Psoas muscle (tissue), 8 donors: ENCODE data around the gene DOCK1. TPM values are rescaled to one million over a fixed set of nuclear protein-coding genes. Genes with fewer than 3 reads are reported as not detected.

Experiments
- ATAC-seq, 4 donors: fragments of 200-7000 bp; cut with Tn5 transposase; one replicate each; pipeline ENCODE4 v1.9.1; 2020; ENCODE audit warnings: moderate library complexity in 3 of 4, mild to moderate bottlenecking in 2 of 4
- DNase-seq, 2 donors: peaks; one replicate each; pipeline ENCODE4 v3.0.0-alpha.2; 2020
- H3K27ac ChIP-seq: fragments of 200-600 bp; one replicate; pipeline ENCODE4 v1.8.0; 2022
- H3K27me3 ChIP-seq, 3 donors: fragments of 200-600 bp in 1 of 3; one replicate each; pipeline versions ENCODE4 v1.6.1 to v1.8.0; 2013 to 2022; ENCODE audit warnings: low read length in 2 of 3, mild to moderate bottlenecking in 2 of 3, moderate library complexity in 1 of 3; ENCODE audit not compliant: insufficient read depth in 3 of 3
- H3K36me3 ChIP-seq, 2 donors: fragments of 200-600 bp in 1 of 2; one replicate each; pipeline versions ENCODE4 v1.6.1 to v1.8.0; 2013 to 2022; ENCODE audit warnings: low read depth in 1 of 2, mild to moderate bottlenecking in 1 of 2, moderate library complexity in 1 of 2; ENCODE audit not compliant: insufficient read depth in 1 of 2
- H3K4me1 ChIP-seq: fragments of 200-600 bp; one replicate; pipeline ENCODE4 v1.8.0; 2022
- H3K4me3 ChIP-seq: fragments of 200-600 bp; one replicate; pipeline ENCODE4 v1.8.0; 2022; ENCODE audit warnings: mild to moderate bottlenecking
- H3K9me3 ChIP-seq: fragments of 200-600 bp; one replicate; pipeline ENCODE4 v1.8.0; 2022
- WGBS, 3 donors: extraction: QIAGEN DNeasy Blood & Tissue Kit; methylation state at CpG; one replicate each; pipeline versions ENCODE4 v1.1.6 to v1.1.7; 2013; 5-methylcytosine and 5-hydroxymethylcytosine counted together
- intact Hi-C, 2 donors: fragments of 100-400 bp; cut with DNase I; formaldehyde crosslinking; loops; one replicate each; pipeline versions ENCODE4 v1.11.0 to v1.14.2; 2022
- polyA plus RNA-seq, 3 donors: library from polyadenylated mRNA; stranded (reverse); fragments of 200-250 nt; gene quantifications; one replicate each; pipeline ENCODE4 v1.2.3, GENCODE V29; 2013
- total RNA-seq, 4 donors: library from RNA; stranded (reverse); fragmentation: NEBNext Ultra II Directional in 2 of 4; extraction: Animal tissue kit (Norgen Biotek cat#: 25700) in 2 of 4; gene quantifications; one replicate each; pipeline versions ENCODE4 v1.2.1 to v1.2.4, GENCODE V29; 2021 to 2023
- TF ChIP-seq, protein P1 (sequence below): fragments of 200-600 bp; IDR thresholded peaks from one replicate; pipeline ENCODE4 v1.8.0; 2022; ENCODE audit warnings: antibody characterized with exemption
- donor health status: healthy with polysubstance abuse.
- donor health status: DM: no; HTN: no; CAD: no; lungs with moderate emphysema.
- donor health status: Bipolar disorder and iron deficiency.
- donor health status: healthy.
- donor health status: DM: yes; HTN: yes; CAD: no.
- donor health status: DM: no; HTN: no; CAD: no.
- donor health status: DM: no; HTN: no; CAD: no.
- donor health status: DM: yes; HTN: yes; CAD: no.

Gene DOCK1
- total and polyA plus RNA-seq, 7 donors = 2.1 to 11.3 (median 5.4) TPM

GRCh38 chr10:127351542-127351941 is 446.3 kb downstream of the DOCK1 start:
- Histone ChIP-seq H3K4me3 (no peak overlapping the region), H3K27me3 (no peaks in the 10 kb centered on the region), H3K9me3 (no peaks in the 10 kb centered on the region), H3K4me1 (no peaks in the 10 kb centered on the region), H3K27ac (no peak overlapping the region), H3K36me3 (no peaks in the 10 kb centered on the region)
- TF ChIP-seq, protein P1, sequence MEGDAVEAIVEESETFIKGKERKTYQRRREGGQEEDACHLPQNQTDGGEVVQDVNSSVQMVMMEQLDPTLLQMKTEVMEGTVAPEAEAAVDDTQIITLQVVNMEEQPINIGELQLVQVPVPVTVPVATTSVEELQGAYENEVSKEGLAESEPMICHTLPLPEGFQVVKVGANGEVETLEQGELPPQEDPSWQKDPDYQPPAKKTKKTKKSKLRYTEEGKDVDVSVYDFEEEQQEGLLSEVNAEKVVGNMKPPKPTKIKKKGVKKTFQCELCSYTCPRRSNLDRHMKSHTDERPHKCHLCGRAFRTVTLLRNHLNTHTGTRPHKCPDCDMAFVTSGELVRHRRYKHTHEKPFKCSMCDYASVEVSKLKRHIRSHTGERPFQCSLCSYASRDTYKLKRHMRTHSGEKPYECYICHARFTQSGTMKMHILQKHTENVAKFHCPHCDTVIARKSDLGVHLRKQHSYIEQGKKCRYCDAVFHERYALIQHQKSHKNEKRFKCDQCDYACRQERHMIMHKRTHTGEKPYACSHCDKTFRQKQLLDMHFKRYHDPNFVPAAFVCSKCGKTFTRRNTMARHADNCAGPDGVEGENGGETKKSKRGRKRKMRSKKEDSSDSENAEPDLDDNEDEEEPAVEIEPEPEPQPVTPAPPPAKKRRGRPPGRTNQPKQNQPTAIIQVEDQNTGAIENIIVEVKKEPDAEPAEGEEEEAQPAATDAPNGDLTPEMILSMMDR = no peak
- no peak for ATAC-seq
- intact Hi-C loops = no loop called here
- DNase-seq = no peak
- WGBS, 3 donors = 80 to 86% (median 83%) methylated on average over 4 of the region's 4 CpGs

DNA sequence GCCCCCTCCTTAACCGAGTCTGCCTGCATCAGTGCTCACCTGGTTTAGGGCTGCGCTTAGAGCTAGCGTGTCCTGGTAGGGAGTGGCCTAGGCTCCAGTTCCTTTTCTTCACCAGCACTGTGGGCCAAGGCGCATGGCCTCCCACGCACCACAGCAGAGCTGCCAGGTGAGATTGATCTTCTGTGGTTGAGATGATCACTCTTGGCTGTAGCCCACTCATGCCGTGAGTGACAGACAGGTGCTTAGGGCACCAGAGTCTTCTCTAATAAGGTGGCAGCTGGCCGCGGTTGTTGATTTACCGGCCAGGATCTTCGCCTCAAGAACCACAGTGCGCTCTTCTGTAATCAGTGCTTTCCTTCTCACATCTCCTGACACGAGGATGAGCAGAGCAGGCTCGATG is 448.3 kb downstream of the DOCK1 start:
- DNase-seq = no peak

GRCh38 chr10:127354255-127354654 is 449.0 kb downstream of the DOCK1 start:
- Histone ChIP-seq H3K27me3 (no peaks in the 10 kb centered on the region), H3K9me3 (no peaks in the 10 kb centered on the region), H3K27ac (no peak overlapping the region), H3K4me1 (no peaks in the 10 kb centered on the region), H3K4me3 (no peak overlapping the region), H3K36me3 (no peaks in the 10 kb centered on the region)
- intact Hi-C loops = no loop called here
- DNase-seq (no peak), ATAC-seq (no peak)
- TF ChIP-seq, protein P1 = no peak
- WGBS, 3 donors = 75 to 85% (median 80%) methylated on average over 7 of the region's 7 CpGs

More for the DNA sequence above, 448.3 kb downstream of the DOCK1 start:
- Histone ChIP-seq H3K4me1 (no peaks in the 10 kb centered on the region), H3K27me3 (no peaks in the 10 kb centered on the region), H3K27ac (no peak overlapping the region), H3K9me3 (no peaks in the 10 kb centered on the region), H3K36me3 (no peaks in the 10 kb centered on the region), H3K4me3 (no peak overlapping the region)
- WGBS, 3 donors = 89 to 92% (median 91%) methylated on average over 13 of the region's 13 CpGs
- TF ChIP-seq, protein P1 = no peak
- no peak for ATAC-seq
- intact Hi-C loops = no loop called here

DNA sequence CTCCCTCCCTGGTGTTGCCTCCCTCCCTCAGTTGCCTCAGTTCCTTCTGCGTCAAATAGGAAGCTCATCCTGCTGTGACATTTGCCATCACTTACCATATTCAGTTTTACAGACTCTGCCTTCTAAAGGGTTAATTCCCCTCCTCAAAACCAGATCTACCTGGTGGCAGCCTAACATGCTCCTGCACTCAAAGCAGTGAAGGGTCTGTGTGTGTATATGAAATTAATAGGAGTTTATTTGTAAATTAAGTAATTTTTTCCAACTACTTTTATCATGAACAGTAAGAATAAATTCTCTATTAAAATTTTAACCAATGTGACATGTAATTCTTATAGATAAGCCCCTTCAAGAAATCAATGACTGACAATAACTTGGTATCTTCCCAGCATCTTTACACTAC is 449.8 kb downstream of the DOCK1 start:
- 94 to 100% (median 100%) methylated on average over 1 of the region's 1 CpG for WGBS, 3 donors
- intact Hi-C loops = no loop called here
- DNase-seq = no peak
- H3K4me3 ChIP-seq = no peak overlapping the region
- TF ChIP-seq, protein P1 = no peak
- no peaks in the 10 kb centered on the region for H3K36me3 ChIP-seq
- no peaks in the 10 kb centered on the region for H3K9me3 ChIP-seq
- ATAC-seq = no peak
- no peak overlapping the region for H3K27ac ChIP-seq
- H3K4me1 ChIP-seq = no peaks in the 10 kb centered on the region
- no peaks in the 10 kb centered on the region for H3K27me3 ChIP-seq

DNA sequence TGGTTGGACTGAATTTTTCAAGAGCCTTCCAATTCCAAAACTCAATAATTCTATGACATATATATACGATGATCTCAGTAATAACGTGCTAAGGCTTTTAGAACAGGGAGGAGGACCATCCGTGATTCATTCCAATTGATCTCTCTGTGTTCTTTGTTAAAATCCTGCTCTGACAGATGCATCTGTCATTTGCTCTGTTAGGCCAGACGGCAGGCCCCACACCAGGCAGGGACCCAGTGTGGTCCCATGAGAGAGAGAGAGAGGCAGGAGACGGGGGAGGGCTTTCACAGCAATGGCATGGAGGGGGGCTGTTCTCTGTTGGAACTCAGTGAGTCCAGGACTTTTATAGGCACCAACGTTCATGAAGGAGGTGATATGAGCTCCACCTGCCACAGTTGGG is 451.1 kb downstream of the DOCK1 start:
- TF ChIP-seq, protein P1 = no peak
- intact Hi-C loops = no loop called here
- no peak overlapping the region for H3K27ac ChIP-seq
- DNase-seq (no peak), ATAC-seq (no peak)
- no peaks in the 10 kb centered on the region for H3K27me3 ChIP-seq
- H3K36me3 ChIP-seq = no peaks in the 10 kb centered on the region
- H3K9me3 ChIP-seq = no peaks in the 10 kb centered on the region
- H3K4me3 ChIP-seq = no peak overlapping the region
- 68 to 86% (median 76%) methylated on average over 6 of the region's 6 CpGs for WGBS, 3 donors
- H3K4me1 ChIP-seq = no peaks in the 10 kb centered on the region
